Camera-type eye (tissue), 1 donor: ENCODE data around the gene SPATS2. TPM values are rescaled to one million over a fixed set of nuclear protein-coding genes. Genes with fewer than 3 reads are reported as not detected.

Source experiments
- total RNA-seq: library from RNA; depleted of rRNA; stranded (reverse); fragments of >200 nt; gene quantifications from one replicate; pipeline ENCODE4 v1.2.3, GENCODE V29; 2014

SPATS2 gene
- total RNA-seq = 44.1 TPM

DNA sequence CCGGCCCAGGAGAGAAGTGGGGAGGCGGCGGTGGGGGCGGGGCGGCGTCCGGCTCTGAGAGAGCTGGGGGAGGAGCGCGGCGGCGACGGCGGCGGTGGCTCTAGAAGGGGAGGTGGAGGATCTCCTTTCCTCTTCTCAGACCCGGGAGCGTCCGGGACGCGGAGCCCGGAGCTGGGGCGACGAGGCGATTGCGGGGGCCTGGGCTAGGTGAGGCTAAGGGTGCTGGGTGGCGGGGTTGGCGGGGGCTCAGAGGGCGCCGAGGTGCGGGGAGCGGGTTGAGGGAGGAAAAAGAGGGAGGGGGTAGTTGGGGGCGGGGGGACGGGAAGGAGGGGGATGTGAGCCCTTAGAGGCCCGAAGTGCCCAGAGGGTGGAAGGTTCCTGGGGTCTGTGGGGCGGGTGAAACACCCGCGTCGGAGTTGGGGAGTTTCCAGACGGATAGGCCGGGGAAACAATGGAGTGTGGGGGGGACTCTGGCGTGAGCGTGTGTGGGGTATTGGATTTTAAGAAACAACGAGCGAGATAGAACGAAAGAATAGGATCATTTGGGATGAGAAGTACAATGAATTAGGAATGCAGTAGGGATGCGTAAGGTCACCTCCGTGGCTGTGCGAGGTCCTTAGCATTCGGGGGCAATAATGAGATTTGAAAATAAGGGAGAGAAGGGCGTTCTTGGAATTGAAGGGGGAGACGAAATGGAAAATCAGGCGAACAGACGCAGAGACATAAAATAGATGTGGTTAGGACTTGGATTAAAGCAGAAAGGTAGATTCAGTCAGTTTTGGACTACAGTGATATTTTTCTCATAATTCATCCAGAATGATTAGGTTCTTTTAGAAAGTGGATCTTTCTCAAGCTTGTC is at the start of gene SPATS2:
TSS of gene SPATS2 (plus strand) at position 82 of the 859 bp plus-strand sequence. CDS start 93,551 bp downstream, outside the sequence.

DNA sequence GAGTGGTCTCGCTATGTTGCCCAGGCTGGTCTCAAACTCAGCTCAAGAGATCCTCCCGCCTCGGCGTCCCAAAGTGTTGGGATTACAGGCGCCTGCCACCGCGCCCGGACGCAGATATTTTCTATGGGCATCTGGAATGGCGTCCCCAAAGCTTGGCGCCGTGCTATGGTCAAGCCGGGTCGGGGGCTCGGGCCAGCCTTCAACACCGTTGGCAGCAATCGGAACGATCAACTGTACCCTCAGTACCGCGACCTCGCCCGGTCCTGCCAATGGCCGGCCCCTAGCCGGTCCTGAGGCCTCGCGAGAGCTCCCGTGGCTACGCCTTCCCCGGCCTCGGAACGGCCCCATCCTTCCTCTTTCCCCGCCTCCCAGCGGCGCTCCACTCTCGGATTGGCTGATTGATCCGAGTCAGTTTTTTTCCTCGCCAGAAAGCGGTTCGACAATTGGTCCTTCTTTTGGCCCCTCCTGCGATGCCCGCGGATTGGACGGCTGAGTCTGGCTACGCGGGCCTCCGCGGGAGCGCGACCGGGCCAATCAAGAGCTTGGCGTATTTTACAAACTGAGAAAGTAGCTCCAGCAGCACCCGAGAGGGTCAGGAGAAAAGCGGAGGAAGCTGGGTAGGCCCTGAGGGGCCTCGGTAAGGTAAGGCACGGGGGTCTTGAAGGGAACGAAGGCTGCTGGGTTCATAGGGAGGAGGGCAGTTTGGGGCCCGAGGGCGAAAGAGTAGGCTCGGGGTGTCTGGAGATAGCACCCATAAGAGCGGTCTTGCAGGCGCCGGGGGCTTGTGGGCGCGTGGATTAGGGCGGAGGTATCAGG is 44.3 kb upstream of the SPATS2 start, which contains the start of gene TROAP:
TSS of gene TROAP (plus strand) at position 548 of the 816 bp plus-strand sequence. CDS start 354 bp downstream, outside the sequence.

DNA sequence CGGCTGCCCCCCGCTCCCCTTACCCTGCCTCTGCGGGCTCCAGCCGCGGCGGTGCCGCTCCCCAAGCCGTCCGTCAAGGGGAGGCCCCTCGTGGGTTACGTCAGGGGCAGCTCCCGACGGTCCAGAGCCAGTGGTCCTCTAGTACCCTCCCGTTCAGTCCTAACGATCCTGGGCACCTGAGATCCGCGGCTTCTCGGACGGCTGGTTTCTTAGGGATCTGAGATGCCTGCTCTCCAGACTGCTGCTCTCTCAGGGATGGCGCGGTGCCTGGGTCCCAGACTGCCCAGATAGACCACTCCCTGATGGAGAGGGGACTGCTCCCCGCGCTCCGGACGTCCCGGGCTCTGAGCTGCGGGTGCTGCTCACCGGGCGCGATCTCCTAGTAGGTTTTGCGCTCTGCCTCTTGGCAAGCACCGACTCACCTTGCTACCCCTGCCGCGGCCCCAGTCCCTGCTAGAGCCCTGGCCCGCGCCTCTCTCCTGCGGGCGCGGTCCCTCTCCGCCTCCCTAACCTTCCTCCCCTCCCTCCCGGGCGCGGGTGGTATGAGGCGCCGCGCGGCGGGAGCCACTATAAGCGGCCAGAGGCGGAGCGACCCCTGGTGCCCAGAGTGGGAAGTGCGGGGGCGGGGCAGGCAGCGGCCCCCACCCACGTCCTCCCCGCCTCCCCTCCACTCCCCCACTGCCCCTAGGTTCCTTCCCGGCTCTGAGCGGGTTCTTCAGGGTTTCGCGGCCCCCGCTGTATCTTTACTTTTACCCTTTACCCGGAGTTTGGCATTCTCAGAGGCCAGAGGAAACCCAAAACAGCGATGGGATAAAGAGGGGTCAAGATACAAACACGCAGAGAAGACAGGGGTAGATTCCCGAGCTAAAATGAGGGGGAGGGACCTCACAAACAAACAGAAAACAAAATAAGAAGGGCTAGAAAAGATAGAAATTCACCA is 30.3 kb upstream of the SPATS2 start, which contains the start of gene C1QL4:
TSS of gene C1QL4 (minus strand) at position 544 of the 940 bp plus-strand sequence. CDS start 711 bp downstream, outside the sequence.

DNA sequence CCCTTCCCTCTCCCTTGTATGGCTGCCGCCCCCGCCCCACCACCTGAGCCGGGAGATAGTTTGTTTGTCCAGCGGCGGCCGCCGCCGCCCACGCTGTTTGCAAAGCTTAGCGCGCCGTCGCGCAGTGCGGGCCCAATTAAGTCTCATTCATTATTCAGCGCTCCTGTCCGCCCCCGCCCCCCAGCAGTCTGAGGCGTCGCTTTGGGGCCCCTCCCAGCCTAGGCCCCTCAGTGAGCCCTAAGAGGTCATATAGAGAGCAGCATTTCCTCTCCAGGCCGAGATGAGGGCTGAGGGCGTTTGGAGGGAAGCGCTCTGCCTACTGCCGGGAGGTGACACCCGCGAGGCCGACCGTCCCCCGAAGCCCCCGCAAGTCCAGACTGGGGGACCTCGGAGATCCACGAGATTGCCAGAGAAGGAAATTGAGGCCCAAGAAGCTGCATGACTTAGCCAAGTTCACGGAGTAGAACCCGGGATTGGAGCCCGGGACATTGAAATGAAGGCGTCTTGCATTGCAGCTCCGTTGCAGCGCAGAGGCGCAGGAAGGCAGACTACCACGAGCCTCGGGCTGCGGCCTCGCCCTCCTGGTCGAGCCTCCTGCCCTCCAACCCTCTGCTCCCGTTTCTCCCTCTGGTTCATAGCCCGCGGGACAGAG is 20.5 kb upstream of the SPATS2 start, which contains the start of gene DNAJC22:
TSS of gene DNAJC22 (plus strand) at position 230 of the 652 bp plus-strand sequence. CDS start 1,985 bp downstream, outside the sequence.

DNA sequence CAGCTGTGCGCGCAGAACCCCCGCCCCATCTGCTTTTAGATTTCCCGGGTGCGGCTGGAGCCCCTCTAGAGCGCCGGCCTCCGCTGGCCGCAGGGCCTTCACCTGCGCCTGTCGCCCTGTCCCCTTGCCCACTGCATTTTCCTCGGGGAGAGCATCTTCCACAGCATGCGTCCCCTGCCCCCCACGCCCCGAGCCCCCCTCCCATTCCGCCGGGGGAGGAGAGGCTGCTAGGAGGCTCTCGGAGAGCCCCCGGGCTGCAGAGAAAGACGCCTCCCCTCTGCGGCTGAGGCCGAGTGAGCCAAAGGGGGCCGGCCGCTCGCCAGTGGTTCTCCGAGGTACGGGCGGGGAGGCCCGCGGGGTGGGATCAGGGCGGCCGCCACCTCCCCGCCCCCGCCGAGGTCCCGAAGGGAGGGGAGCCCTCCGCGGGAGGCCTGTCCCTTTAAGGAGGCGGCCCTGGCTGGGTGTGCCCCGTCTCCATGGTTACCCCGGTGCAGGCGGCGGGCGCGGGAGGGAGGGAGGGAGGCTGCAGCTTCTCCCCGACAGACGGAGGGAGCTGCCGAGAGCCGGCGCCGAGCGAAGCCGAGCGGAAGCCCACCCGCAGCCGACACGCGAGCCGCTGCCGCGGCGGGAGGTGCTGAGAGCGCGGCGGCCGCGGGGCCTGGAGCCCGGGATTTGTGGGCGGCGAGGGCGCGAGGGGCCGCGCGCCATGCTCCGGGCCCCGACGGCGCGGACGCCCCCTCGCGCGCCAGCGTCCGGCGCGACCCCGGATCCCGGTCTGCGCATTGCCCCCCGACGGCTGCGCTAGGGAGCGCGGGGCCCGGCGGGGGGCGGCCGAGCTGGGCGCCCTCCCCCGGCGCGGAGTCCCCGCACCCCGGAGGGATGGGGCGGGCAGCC is 171.5 kb downstream of the SPATS2 start, which contains the start of gene KCNH3:
TSS of gene KCNH3 (plus strand) at position 521 of the 894 bp plus-strand sequence. CDS start 387 bp downstream, outside the sequence.

DNA sequence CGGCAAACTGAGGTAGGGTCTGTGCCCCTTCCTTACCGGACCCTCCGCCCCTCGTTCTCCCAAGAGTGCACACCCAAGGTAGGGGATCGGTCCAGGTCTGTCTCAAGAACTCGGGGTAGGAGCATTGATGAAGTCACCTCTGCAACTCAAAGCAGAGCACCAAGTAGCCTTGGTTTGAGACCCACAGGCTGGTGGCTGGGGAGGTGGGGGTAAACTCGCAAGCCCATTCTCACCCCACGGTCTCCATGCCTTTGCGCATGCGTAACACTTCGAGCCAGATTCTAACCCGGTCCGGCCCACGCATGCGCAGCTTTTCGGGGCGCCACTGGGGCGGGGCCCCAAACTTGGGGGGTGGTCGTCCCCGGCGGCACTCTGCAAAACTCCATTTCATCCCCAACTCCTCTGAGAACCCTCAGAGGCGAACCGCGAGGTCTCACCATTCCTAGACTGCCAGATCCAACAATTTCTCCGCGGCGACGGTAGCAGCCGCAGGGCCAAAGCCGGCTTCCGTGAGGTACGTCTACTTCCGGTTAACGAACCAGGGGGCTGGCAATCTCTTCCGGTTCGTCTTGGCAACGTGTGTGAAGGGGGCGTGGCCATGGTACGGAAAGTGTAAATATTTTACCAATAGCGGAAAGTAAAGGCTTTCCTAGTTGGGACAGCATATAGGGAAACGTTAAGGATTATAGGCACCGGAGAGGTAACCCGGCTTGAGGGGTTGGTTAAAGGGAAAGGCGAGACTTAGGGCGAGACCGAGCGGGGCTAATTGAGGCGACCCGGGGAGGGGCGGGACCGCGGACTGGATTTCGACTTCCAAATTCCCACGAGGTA is 200.6 kb downstream of the SPATS2 start, which contains the start of gene MCRS1:
TSS of gene MCRS1 (minus strand) at position 532 of the 831 bp plus-strand sequence. CDS start 1,411 bp downstream, outside the sequence.

Other genes with a start within 250 kb of the SPATS2 start
- 786 TPM for gene TUBA1B, start 236.1 kb upstream of the SPATS2 start, total RNA-seq
- gene TUBA1A, start 178.4 kb upstream of the SPATS2 start, total RNA-seq = 1,127 TPM
- 76.0 TPM for gene TUBA1C, start 102.4 kb upstream of the SPATS2 start, total RNA-seq
- 18.9 TPM for gene PRPH, start 72.3 kb upstream of the SPATS2 start, total RNA-seq
- 6.2 TPM for gene TROAP, start 44.2 kb upstream of the SPATS2 start, total RNA-seq
- gene C1QL4, start 30.3 kb upstream of the SPATS2 start, total RNA-seq = 0.55 TPM
- gene DNAJC22, start 20.6 kb upstream of the SPATS2 start, total RNA-seq = 1.4 TPM
- gene KCNH3, start 171.6 kb downstream of the SPATS2 start, total RNA-seq = 0.93 TPM
- gene MCRS1, start 200.7 kb downstream of the SPATS2 start, total RNA-seq = 53.1 TPM
- gene FAM186B, start 238.2 kb downstream of the SPATS2 start, total RNA-seq = 0.44 TPM